ENCODE measurements around the gene MAGEC1.

- TF ChIP-seq, protein P1, sequence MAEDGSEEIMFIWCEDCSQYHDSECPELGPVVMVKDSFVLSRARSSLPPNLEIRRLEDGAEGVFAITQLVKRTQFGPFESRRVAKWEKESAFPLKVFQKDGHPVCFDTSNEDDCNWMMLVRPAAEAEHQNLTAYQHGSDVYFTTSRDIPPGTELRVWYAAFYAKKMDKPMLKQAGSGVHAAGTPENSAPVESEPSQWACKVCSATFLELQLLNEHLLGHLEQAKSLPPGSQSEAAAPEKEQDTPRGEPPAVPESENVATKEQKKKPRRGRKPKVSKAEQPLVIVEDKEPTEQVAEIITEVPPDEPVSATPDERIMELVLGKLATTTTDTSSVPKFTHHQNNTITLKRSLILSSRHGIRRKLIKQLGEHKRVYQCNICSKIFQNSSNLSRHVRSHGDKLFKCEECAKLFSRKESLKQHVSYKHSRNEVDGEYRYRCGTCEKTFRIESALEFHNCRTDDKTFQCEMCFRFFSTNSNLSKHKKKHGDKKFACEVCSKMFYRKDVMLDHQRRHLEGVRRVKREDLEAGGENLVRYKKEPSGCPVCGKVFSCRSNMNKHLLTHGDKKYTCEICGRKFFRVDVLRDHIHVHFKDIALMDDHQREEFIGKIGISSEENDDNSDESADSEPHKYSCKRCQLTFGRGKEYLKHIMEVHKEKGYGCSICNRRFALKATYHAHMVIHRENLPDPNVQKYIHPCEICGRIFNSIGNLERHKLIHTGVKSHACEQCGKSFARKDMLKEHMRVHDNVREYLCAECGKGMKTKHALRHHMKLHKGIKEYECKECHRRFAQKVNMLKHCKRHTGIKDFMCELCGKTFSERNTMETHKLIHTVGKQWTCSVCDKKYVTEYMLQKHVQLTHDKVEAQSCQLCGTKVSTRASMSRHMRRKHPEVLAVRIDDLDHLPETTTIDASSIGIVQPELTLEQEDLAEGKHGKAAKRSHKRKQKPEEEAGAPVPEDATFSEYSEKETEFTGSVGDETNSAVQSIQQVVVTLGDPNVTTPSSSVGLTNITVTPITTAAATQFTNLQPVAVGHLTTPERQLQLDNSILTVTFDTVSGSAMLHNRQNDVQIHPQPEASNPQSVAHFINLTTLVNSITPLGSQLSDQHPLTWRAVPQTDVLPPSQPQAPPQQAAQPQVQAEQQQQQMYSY (CRISPR knock-in tag; IDR thresholded peaks at IDR 0.05): no peak
- TF ChIP-seq EP300 (IDR thresholded peaks at IDR 0.05; ENCODE audit: borderline replicate concordance in 1 of 2, control insufficient read depth in 1 of 2, low read depth in 2 of 2, low read length in 2 of 2): no peak
Measured at GRCh38 chrX:141897690-141898089, 6.0 kb upstream of the MAGEC1 start.
